HepG2 (cell line): ENCODE results near the gene NME4. TPM values are rescaled to one million over a fixed set of nuclear protein-coding genes. Genes with fewer than 3 reads are reported as not detected.
A peak's percentile ranks its signal among the peaks of the same experiment; 100 is the strongest.

Experiments
- ARHGAP35 ChIP-seq: sonication (generic); formaldehyde crosslinking; IDR thresholded peaks from 2 replicates; pipeline ENCODE4 v1.9.0; 2022; ENCODE audit warnings: mild to moderate bottlenecking, inconsistent platforms, moderate library complexity, missing genetic modification reagents, borderline replicate concordance
- GATAD2A ChIP-seq: IDR thresholded peaks from 2 replicates; pipeline ENCODE4 v1.6.1; 2016
- GRHL1 ChIP-seq: sonication (generic); formaldehyde crosslinking; conservative IDR thresholded peaks from 2 replicates; pipeline ENCODE4 v1.8.0; 2022; ENCODE audit warnings: missing genetic modification reagents
- IRF9 ChIP-seq: sonication (generic); formaldehyde crosslinking; IDR thresholded peaks from 2 replicates; pipeline ENCODE4 v1.8.0; 2022; ENCODE audit warnings: missing genetic modification reagents, mild to moderate bottlenecking, borderline replicate concordance
- KDM5B ChIP-seq: sonication (generic); formaldehyde crosslinking; IDR thresholded peaks from 2 replicates; pipeline ENCODE4 v1.4.0; 2020; ENCODE audit warnings: missing genetic modification reagents, mild to moderate bottlenecking, borderline replicate concordance
- MAFF ChIP-seq: IDR thresholded peaks from 2 replicates; pipeline ENCODE4 v1.6.1; 2011; ENCODE audit warnings: low read depth, low read length, improper control_type of control experiment
- MAZ ChIP-seq, 2 experiments: sonication (generic) in 1 of 2; formaldehyde crosslinking in 1 of 2; IDR thresholded peaks; 2 replicates each; pipeline versions ENCODE4 v1.5.0 to v1.6.1; 2012 to 2020; ENCODE audit warnings: low read depth in 2 of 2, mild to moderate bottlenecking in 2 of 2, borderline replicate concordance in 1 of 2, improper control_type of control experiment in 1 of 2, low read length in 1 of 2, missing genetic modification reagents in 1 of 2, moderate library complexity in 1 of 2
- NFKB2 ChIP-seq: sonication (generic); formaldehyde crosslinking; IDR thresholded peaks from 2 replicates; pipeline ENCODE4 v1.4.0; 2020; ENCODE audit warnings: missing genetic modification reagents, borderline replicate concordance
- REL ChIP-seq: sonication (generic); formaldehyde crosslinking; conservative IDR thresholded peaks from 2 replicates; pipeline ENCODE4 v1.8.0; 2022; ENCODE audit warnings: mild to moderate bottlenecking, missing genetic modification reagents, moderate library complexity
- ZNF335 ChIP-seq: sonication (generic); formaldehyde crosslinking; IDR thresholded peaks from 2 replicates; pipeline ENCODE4 v1.4.0; 2020; ENCODE audit warnings: missing genetic modification reagents
- ZNF543 ChIP-seq: sonication (generic); formaldehyde crosslinking; IDR thresholded peaks from 2 replicates; pipeline ENCODE4 v1.4.0; 2020; ENCODE audit warnings: mild to moderate bottlenecking, missing genetic modification reagents
- ZNF549 ChIP-seq: sonication (generic); formaldehyde crosslinking; IDR thresholded peaks from 2 replicates; pipeline ENCODE4 v1.5.0; 2020; ENCODE audit warnings: missing genetic modification reagents
- ZNF577 ChIP-seq: sonication (generic); formaldehyde crosslinking; IDR thresholded peaks from 2 replicates; pipeline ENCODE4 v1.4.0; 2020; ENCODE audit warnings: mild to moderate bottlenecking, low read depth, missing genetic modification reagents, borderline replicate concordance
- ZSCAN20 ChIP-seq: sonication (generic); formaldehyde crosslinking; IDR thresholded peaks from 2 replicates; pipeline ENCODE4 v1.4.0; 2020; ENCODE audit warnings: missing genetic modification reagents, mild to moderate bottlenecking, borderline replicate concordance
- ZSCAN5A ChIP-seq: sonication (generic); formaldehyde crosslinking; IDR thresholded peaks from 2 replicates; pipeline ENCODE4 v1.8.0; 2022; ENCODE audit warnings: mild to moderate bottlenecking, missing genetic modification reagents, borderline replicate concordance
- polyA plus RNA-seq, 8 experiments: library from polyadenylated mRNA; depleted of rRNA in 3 of 8; stranded (reverse) in 7 of 8; unstranded in 1 of 8; fragments of >200 nt; fragmentation: Illumina TruSeq in 4 of 8; extraction: Trizol in 4 of 8; gene quantifications; 2 replicates each; pipeline versions ENCODE4 v1.2.1 to v1.2.3, GENCODE V29; 2011 to 2016; ENCODE audit warnings: low read depth in 4 of 8, missing spikeins in 1 of 8, mixed read lengths in 1 of 8; ENCODE audit not compliant: insufficient read depth in 1 of 8
- total RNA-seq, 5 experiments: library from RNA; depleted of rRNA; stranded (reverse); fragments of >200 nt; fragmentation: Illumina TruSeq; extraction: Trizol; gene quantifications; 2 replicates each; pipeline ENCODE4 v1.2.3, GENCODE V29; 2016; ENCODE audit warnings: low read depth in 1 of 5
- TF ChIP-seq, protein P1 (sequence below): sonication (generic); formaldehyde crosslinking; IDR thresholded peaks from 2 replicates; pipeline ENCODE4 v1.9.0; 2021; ENCODE audit warnings: missing genetic modification reagents, borderline replicate concordance
- TF ChIP-seq, protein P2 (sequence below): IDR thresholded peaks from 2 replicates; pipeline ENCODE4 v1.6.1; 2016; ENCODE audit warnings: low read depth
- TF ChIP-seq, protein P3 (sequence below): sonication (generic); formaldehyde crosslinking; IDR thresholded peaks from 2 replicates; pipeline ENCODE4 v1.8.0; 2022; ENCODE audit warnings: mild to moderate bottlenecking, missing genetic modification reagents, moderate library complexity
- TF ChIP-seq, protein P4 (sequence below): sonication (generic); formaldehyde crosslinking; conservative IDR thresholded peaks from 2 replicates; pipeline ENCODE4 v1.4.0; 2020; ENCODE audit warnings: missing genetic modification reagents

Gene NME4
- total and polyA plus RNA-seq, 2 of the 13 experiments (the other 11 are each of a cell fraction or from before 2014, with no cell fraction given): 121 to 263 TPM

GRCh38 chr16:391885-392335 is 5.1 kb upstream of the NME4 start (continued):
- TF ChIP-seq REL (CRISPR knock-in tag) (no peak), ZNF577 (CRISPR knock-in tag) (no peak), ZNF543 (CRISPR knock-in tag) (no peak), ZSCAN20 (CRISPR knock-in tag) (no peak), GATAD2A (CRISPR knock-in tag) (peak; percentile 34; the same call in 1 of the 2 replicates), IRF9 (CRISPR knock-in tag) (peak; percentile 23; the same call in 1 of the 2 replicates), ZNF549 (CRISPR knock-in tag) (no peak), ZNF335 (CRISPR knock-in tag) (no peak), MAFF (no peak), KDM5B (CRISPR knock-in tag) (no peak), ARHGAP35 (no peak), MAZ (IDR thresholded peaks at IDR 0.05; ENCODE audit: borderline replicate concordance, low read depth, low read length) (no peak), MAZ (CRISPR knock-in tag; IDR thresholded peaks at IDR 0.05; ENCODE audit: low read depth) (no peak), ZSCAN5A (CRISPR knock-in tag) (no peak), NFKB2 (CRISPR knock-in tag) (peak; percentile 35; the same call in 1 of the 2 replicates), GRHL1 (no peak)
- TF ChIP-seq, protein P1, sequence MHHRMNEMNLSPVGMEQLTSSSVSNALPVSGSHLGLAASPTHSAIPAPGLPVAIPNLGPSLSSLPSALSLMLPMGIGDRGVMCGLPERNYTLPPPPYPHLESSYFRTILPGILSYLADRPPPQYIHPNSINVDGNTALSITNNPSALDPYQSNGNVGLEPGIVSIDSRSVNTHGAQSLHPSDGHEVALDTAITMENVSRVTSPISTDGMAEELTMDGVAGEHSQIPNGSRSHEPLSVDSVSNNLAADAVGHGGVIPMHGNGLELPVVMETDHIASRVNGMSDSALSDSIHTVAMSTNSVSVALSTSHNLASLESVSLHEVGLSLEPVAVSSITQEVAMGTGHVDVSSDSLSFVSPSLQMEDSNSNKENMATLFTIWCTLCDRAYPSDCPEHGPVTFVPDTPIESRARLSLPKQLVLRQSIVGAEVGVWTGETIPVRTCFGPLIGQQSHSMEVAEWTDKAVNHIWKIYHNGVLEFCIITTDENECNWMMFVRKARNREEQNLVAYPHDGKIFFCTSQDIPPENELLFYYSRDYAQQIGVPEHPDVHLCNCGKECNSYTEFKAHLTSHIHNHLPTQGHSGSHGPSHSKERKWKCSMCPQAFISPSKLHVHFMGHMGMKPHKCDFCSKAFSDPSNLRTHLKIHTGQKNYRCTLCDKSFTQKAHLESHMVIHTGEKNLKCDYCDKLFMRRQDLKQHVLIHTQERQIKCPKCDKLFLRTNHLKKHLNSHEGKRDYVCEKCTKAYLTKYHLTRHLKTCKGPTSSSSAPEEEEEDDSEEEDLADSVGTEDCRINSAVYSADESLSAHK (CRISPR knock-in tag): no peak
- TF ChIP-seq, protein P2, sequence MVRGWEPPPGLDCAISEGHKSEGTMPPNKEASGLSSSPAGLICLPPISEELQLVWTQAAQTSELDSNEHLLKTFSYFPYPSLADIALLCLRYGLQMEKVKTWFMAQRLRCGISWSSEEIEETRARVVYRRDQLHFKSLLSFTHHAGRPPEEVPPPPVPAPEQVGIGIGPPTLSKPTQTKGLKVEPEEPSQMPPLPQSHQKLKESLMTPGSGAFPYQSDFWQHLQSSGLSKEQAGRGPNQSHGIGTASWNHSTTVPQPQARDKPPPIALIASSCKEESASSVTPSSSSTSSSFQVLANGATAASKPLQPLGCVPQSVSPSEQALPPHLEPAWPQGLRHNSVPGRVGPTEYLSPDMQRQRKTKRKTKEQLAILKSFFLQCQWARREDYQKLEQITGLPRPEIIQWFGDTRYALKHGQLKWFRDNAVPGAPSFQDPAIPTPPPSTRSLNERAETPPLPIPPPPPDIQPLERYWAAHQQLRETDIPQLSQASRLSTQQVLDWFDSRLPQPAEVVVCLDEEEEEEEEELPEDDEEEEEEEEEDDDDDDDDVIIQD: no peak
- TF ChIP-seq, protein P3, sequence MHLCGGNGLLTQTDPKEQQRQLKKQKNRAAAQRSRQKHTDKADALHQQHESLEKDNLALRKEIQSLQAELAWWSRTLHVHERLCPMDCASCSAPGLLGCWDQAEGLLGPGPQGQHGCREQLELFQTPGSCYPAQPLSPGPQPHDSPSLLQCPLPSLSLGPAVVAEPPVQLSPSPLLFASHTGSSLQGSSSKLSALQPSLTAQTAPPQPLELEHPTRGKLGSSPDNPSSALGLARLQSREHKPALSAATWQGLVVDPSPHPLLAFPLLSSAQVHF (CRISPR knock-in tag): no peak
- TF ChIP-seq, protein P4, sequence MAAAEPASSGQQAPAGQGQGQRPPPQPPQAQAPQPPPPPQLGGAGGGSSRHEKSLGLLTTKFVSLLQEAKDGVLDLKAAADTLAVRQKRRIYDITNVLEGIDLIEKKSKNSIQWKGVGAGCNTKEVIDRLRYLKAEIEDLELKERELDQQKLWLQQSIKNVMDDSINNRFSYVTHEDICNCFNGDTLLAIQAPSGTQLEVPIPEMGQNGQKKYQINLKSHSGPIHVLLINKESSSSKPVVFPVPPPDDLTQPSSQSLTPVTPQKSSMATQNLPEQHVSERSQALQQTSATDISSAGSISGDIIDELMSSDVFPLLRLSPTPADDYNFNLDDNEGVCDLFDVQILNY: no peak
